GM19025 (cell line): Measurements from ENCODE around the gene CRISP1.
A peak's percentile ranks its signal among the peaks of the same experiment; 100 is the strongest.
"Not testable (repeated sequence)": the region's sequence is repeated elsewhere in the genome, so short reads cannot be mapped to it uniquely, and the experiment has no call there.

ENCODE experiments used
- ATAC-seq: cut with Tn5 transposase; IDR thresholded peaks from one replicate; pipeline ENCODE4 v1.9.1; 2021; ENCODE audit warnings: mild to moderate bottlenecking, low read depth, moderate library complexity; ENCODE audit not compliant: unreplicated experiment

Gene CRISP1, protein sequence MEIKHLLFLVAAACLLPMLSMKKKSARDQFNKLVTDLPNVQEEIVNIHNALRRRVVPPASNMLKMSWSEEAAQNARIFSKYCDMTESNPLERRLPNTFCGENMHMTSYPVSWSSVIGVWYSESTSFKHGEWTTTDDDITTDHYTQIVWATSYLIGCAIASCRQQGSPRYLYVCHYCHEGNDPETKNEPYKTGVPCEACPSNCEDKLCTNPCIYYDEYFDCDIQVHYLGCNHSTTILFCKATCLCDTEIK

DNA sequence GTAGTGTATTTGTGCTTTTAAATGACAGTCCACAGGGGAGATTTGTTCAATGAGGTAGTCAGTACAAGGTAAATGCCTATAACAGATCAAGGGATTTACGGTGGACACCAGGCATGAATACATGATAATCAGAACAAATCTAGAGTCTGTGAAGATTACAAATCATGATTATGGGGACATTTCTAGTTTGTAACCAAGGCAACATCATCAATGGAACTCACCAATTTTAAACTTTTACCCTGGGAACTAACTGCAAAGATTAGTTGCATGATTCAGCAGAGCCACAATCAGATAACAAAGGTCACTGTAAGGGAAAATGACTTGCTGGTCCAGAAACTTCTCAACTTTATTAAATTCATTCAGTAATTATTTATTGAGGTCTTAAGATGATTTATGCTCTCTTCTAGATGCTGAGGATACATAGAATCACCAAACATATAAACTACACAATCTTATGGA lies at the start of gene CRISP1:
TSS of gene CRISP1 (minus strand) at position 51 of the 459 bp plus-strand sequence. CDS start 9,135 bp downstream, outside the sequence.
- ATAC-seq, result no peak

DNA sequence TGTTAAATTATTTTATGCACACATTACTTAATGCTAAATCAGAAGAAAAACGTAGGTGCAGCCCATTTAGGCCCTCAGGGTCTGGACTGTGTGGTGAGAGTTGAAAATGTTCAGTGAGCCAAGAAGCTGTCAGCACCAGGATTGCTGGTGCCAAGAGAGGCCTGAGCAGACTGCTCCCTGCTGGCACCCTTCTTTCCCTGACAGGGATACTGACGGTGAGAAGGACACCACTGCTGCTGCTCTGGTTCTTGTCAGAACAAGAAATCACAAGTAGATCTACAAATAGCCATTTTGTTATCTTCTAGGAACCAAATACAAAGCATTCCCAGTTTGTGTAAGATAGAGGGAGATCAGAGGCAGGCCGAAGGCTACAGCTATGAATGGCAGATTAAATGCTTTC lies 48.7 kb upstream of the CRISP1 start:
- no peak for ATAC-seq

DNA sequence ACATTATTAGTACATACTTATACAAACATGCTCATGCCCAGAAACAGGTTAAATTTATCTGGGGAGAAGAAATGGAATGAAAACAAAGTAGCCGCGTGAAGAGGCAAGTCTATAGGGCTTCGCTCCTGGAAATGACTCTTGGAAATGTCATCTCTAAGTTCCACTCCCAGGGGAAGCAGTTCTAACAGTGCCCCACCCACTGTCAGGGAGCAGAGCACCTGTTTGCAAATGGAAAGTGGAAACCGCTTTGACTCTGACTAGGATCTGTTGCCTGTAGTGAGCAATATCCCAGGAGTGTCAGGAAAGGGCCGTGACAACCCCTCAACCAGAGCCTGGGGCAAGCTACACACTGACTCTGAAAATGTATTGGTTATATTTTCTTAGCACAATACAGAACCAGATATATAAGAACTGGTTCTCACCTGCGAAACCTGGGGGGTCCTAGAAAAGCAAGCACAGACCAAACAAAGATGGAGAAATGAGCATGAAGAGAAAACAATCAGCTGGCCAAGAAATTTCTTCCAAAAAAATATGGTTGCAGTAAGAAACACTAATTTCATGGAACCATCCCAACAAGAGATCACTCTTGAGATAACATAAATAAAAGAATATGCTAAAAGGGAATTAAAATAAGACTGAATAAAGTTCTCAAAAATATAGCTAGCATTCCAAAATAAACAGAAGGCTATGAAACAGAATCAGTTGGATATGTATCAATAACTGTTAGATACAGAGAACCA lies 47.5 kb upstream of the CRISP1 start:
- no peak for ATAC-seq

DNA sequence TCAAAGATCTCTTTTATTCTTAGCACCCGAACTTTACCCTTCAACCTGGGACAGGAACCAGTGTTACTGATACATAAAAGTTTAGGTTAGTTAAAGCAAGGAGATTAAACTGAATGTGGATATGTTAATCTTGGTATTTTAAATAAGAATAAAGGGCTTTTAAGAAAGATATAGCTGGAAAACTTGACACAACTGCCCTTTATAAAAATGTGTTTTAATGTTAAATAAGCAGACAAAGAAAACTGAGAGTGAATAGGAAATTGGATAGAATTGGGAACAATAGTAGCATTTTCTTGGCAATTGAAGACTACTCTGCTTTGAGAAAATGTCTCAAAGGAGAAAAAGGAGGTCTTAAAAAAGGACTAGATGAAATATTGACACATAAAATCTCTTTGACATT lies 45.9 kb upstream of the CRISP1 start:
- ATAC-seq, result no peak

DNA sequence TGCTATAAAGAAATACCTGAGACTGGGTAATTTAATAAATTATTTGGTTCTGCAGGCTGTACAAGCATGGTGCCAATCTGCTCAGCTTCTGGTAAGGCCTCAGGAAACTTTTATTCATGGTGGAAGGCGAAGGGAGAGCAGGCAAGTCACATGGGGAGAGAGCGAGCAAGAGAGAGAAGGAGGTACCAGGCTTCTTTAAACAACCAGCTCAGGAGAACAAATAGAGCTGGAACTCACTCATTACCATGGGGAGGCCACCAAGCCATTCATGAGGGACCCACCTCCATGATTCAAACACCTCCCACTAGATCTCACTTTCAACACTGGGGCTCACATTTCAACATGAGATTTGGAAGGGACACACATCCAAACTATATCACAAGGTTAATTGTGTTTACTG lies 44.9 kb upstream of the CRISP1 start:
- no peak for ATAC-seq

DNA sequence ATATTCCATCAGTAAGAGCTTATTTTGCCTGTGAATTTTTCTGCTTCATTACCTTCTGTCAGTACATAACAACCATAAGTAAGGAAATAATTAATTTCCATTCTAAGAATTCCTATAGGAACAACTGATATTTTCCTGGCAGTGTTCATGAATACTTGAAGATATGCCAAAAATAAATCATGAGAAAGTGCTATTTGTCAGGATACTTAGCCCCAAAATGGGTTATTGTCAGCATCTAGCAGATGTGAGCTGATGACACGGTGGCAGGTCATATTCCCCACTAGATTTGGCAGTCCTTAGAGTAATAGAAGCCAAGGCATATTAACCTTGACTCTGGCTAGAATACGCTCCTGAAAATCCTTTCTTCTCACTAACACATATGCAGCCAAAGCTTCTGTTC lies 43.2 kb upstream of the CRISP1 start:
- ATAC-seq, result no peak

DNA sequence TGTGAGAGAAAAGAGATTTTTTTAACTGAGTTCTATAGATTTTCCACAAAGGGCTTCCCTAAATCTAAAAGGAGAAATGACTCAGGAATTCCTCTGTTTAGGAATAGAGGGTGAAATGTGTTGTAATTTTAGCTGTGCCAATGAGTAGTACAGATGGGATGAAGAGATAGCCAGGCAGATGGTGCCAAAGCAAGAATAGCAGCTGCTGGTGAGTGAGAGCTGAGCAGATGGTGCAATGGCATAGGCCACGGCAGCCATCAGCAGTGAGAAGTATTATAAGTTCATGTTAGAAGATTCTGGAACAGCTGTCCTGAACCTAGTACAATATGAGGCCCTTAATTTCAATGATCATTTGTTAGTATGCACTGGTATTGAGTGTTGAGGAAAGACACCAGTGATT lies 40.2 kb upstream of the CRISP1 start:
- ATAC-seq, result no peak

DNA sequence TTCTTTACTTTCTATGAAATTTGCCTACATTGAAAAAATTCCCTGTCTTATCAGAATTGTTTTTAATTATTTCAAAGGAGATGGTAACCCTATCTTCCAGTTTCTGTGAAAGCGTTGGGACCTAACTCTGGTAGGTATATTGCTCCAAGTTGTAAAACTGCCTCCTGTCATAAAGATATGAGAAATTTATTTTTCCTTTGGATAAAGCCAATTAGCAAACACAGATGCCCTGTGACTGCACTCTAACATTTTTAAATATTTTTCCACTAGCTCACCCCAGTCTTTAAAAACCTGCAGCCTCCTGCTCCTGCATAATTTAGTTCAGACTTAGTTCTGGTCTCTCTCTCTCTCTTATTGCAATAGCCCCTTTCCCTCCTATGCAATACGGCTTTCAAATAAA lies 39.0 kb upstream of the CRISP1 start:
- no peak for ATAC-seq

DNA sequence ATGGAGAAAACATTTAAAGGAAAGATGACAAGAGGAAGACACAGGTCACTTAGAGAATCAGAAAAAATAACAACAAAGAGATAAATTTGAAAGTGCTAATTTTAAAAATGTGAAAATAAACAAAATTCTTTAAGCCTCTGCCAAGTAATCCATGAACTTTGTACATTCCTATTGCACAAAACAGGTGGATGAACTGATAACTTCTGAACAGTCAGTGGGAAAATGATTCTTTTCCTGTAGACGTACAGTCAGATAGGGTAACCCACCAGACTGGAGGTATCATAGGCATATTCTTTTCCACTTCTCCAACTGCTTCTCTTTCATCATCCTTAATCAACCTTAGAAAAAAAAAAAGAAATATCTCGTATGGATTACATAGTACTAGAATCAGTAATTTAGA lies 36.5 kb upstream of the CRISP1 start:
- ATAC-seq, result no peak

DNA sequence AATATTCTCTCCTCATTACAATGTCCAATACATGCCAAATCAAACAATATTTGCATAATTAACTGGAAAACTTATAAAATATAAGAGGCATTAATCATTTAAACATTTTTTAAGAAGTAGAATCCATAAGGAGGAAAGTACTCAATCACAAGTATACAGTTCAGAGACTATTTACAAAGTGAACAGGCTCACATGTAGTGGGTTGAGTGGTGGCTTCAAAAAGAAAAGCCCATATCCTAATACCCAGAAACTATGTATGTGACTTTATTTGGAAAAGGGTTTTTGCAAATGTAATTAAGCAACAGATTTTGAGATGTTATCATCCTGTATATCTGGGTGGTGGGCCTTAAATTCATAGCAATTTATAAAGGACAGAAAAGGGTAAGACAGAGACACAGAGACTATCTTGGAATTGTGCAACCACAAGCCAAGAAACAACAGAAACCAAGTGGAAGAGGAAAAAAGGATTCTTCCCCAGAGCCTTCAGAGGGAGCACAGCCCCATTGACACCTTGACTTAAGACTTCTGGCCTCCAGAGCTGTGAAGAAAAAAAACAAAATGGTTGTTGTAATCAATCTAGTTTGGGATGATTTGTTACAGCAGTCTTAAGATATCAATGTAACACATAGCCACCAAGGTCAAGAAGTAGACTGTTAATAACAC lies 32.7 kb upstream of the CRISP1 start:
- no peak for ATAC-seq

DNA sequence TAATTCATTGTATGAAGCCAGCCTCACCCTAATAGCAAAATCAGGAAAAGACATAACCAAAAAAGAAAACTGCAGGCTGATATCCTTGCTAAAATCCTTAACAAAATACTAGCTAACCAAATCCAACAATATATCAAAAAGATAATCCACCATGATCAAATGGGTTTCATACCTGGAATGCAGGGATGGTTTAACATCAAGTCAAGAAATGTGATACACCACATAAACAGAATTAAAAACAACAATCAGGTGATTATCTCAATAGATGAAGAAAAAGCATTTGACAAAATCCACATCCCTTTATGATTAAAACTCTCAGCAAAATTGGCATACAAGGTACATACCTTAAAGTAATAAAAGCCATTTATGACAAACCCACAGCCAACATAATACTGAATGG lies 29.2 kb upstream of the CRISP1 start:
- not testable (repeated sequence) for ATAC-seq

DNA sequence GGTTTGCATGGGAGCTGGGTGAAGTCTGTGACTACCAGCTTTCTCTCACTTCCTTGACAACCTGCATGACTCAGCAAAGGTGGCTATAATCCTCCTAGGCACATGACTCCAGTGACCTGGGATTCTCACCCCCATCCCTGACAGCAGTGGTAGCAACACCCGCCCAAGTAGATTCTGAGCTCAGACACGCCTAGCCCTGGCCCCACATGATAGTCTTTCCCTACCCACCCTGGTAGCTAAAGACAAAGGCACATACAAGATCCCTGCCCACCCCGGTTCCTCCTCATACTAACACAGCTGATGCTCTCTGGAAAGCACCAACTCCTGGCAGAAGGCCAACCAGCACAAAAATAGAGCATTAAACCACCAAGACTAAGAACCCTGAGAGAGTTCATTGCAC lies 25.9 kb upstream of the CRISP1 start:
- ATAC-seq, result no peak

DNA sequence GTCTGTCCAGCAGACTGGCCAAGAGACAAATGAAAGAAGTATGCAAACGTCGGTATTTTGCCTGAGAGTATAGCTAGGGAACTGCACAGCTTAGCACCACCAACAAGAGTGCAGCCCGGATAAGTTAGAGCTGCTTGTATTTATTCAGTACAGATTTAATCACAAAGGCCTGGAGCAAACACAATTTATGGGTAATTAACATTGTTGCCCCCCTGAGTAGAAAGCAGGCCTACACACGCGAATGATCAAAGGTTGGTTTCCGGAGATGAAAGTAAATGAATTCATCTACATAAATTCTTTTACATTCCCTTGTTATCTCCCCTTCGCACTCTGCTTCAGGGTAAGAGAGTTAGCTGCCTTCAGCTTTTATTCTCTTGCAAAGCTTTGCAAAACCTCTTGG lies 24.7 kb upstream of the CRISP1 start:
- no peak for ATAC-seq

DNA sequence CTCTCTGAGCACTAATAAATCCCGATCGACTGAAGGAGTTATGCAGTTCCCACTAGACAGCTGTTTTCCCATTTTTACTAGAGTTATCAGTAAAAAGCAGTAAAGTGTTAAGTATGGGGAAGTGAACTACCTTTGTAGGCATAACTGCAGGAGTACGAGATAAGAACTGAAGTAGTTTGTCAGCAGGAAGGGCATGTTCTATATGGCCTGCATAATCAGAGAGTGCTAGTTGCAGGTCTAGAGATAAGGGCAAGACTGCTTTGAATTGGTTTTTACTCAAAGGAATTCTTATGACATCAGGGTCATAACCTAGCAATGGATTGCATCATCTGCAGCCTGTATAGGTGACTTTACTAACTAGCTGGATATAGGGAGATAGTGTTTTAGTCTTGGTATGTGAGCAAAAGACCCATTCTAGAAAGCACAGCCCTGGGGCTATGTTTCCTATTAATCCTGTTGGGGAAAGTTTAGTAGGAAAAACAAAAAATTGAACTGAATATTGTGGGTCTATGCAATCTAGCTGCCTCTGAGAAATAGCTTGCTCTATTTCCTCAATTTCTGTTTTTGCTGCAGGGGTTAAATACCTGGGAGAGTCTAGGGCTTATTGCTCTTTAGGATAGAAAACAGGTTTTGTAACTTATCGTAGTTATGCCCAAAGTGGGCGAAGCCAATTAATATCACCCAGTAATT lies 22.6 kb upstream of the CRISP1 start:
- no peak for ATAC-seq

DNA sequence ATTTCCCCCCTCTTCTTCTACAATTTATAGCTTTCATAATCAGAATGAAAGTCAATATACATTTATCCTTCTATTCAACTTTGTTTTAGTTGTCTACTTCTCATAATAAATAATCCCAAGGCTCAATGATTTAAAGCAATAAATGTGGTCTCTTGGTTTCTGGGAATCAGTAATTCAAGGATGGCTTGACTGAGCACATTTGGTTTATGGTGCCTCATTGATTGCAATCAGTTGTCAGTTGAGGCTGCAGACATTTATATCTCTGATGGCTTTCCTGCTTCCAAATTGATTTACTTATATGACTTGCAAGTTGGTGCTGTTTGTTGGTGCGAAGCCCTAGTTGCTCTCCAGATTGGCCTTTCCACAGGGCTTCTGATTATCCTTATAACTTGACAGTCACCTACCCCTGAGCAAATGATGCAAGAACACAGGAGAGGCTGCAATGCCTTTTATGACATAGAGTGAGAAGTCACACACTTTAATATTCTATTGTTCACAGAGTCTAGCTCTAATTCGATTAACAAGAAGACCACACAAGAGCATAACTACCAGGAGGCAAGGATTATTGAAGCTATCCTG lies 2.7 kb upstream of the CRISP1 start:
- no peak for ATAC-seq

DNA sequence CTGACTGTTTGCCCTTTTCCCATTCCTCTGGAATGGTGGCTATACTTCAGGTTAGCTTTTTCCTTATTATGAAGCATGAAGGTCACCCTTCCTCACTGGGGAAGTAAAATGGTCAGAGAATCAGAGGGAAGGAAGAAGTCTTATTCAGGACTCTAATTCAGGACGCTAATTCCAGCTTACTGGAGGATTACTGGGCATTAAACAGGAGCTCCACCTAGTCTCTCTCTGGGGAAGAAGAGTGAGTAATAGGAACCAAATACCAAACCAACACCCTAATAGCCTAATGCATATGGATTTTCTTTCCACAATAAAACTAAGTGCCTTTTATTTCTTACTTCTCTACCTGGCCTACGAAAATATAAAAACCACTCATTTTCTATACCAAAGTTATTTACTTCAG lies 10.1 kb downstream of the CRISP1 start:
- ATAC-seq, result no peak

DNA sequence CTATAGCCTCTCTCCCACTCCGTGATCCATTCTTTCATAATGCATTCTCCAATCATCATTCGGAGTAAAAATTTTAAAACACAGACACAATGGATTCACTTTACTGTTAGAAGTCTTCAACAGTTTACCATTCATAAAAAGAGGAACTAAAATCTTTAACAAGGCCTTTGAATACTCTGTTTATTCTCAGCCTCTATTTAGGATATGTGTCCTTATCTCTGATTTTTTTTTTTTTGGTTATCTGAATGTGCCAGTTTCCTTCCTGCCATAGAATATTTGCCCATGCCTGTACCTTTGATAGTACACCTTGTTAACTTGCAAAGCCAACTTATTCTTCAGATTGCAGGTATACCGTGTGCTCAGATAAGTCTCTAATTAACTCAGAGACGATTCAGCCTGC lies 11.1 kb downstream of the CRISP1 start:
- no peak for ATAC-seq

DNA sequence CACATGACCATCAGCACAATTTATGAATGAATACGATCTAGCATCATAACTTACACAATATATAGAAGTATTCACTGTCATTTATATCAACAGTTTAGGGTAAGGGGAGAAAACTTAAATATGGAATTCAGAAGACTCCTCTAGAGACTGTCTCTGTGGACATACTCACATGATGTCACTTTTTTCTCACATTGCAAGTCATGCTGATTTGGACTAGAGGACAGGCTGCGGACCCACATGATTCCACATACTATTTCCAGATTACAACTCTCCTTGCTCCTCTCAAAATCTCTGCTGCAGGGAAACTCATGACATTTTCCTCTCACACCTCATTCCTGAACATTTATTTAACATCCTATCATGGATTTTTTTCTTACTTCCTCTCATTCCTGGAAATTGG lies 13.4 kb downstream of the CRISP1 start:
- ATAC-seq, result no peak

DNA sequence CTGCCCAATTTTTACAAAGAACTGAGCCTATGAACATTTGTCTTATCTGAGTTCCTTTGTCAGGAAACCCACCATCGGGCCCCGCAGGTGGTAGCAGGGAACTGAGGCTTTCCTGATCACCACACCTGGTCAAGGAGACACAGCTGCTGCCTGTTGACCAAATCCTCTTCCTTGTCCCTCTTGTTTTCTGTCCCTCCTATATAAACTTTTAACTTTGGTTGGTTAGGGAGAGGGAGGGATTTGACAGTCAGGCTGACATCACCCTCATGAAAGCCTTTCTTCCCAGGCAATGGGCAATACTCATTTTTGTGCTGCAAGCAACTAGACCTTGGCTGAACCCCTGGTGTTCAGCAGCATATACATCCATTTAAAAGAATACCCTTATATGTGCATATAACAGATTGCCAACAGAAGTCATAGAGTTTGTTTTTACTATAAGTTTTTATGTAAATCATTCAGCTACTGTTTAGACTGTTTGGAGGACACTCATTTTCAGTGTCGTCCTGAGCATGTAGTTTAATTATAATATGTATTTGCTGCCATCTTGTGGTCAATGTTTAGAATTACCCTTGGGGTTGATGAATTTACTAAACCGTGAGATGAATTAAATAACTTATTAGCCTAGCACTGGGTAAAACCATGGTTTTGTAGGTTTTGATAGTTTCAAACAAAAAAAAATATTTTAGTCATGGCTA lies 17.0 kb downstream of the CRISP1 start:
- peak; percentile 76 for ATAC-seq

DNA sequence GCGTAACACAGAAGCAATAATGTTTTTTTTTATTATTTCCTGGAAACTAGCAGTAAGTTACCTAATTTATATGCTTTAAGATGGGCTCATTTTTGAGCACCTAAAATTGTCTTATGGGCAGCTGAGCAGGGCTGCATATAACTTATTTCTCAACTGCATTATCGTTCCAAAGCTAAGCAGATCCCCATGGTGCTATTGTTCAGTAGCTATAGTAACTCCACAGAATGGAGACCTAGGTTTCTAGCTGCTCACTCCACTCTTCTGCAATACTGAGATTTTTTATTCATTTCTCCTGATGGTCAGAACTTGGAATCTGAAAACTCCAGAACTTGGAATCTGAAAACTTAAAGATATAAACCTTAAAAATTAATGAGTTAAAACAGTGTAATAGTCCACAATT lies 18.7 kb downstream of the CRISP1 start:
- no peak for ATAC-seq
